Brain pericyte (primary cell): ENCODE measurements around the gene CLEC18A.
"Not testable (repeated sequence)": the region's sequence is repeated elsewhere in the genome, so short reads cannot be mapped to it uniquely, and the experiment has no call there.

Experiments
- DNase-seq: peaks from one replicate; pipeline ENCODE4 v3.0.0-alpha.2; 2012; ENCODE audit warnings: low read depth, low spot score

Gene CLEC18A

GRCh38 chr16:69952116-69952515, 982 bp downstream of the CLEC18A start:
- DNase-seq, result not testable (repeated sequence)

DNA sequence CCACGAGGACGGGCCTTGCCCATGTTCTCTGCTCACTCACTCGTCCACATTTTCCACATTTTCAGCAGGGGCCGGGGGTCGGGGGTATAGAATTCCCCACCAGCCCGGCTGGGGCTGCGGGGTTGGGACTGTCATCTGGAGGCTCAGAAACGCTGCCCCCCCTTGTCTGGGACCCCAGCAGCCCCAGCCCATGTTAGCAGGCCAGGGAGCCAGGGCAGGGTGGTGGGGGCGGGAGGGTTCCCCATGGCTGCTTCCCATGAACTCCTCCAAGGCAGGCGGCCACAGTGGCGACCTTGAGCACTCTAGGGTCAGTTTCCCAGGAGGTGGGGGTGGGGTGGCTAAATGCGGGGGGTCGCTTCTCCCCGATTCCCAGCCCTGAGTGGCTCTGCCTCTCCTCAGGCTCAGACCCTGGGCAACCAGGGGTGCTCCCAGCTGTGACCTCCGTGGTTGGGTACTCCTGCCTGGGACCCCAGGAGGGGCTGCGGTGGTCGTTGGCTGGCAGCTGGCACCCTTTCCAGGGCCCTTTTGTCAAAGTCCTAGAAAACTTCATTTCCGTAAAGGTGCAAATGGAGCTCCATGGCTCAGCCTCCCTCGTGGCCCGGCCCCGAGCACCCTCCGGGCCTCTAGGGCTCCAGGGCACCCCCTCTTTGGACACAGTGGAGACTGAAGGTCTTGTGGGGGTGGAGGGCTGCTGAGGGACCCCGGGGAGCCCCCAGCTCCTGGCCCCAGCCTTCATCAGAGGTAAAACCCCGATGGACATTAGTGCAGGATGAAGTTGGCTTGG, 1.6 kb downstream of the CLEC18A start:
- not testable (repeated sequence) for DNase-seq

- DNase-seq, result not testable (repeated sequence)
Measured at GRCh38 chr16:69954241-69954640, 3.1 kb downstream of the CLEC18A start.

DNA sequence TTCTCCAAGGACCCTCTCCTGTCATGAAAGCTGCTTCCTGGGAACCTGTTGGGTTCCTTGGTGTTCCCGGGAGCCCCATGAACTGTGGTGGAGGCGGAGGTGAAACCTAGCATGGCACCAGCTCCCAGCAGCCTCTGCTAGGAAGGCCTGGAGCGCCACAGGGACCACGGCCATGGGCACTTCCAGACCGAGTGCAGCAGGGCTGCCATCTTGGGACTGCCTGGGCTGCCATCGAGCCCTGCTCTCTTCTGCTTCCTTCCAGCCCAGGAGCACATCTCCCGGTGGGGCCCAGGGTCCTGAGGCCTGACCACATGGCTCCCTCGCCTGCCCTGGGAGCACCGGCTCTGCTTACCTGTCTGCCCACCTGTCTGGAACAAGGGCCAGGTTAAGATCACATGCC, 12.2 kb downstream of the CLEC18A start:
- DNase-seq, result not testable (repeated sequence)

DNA sequence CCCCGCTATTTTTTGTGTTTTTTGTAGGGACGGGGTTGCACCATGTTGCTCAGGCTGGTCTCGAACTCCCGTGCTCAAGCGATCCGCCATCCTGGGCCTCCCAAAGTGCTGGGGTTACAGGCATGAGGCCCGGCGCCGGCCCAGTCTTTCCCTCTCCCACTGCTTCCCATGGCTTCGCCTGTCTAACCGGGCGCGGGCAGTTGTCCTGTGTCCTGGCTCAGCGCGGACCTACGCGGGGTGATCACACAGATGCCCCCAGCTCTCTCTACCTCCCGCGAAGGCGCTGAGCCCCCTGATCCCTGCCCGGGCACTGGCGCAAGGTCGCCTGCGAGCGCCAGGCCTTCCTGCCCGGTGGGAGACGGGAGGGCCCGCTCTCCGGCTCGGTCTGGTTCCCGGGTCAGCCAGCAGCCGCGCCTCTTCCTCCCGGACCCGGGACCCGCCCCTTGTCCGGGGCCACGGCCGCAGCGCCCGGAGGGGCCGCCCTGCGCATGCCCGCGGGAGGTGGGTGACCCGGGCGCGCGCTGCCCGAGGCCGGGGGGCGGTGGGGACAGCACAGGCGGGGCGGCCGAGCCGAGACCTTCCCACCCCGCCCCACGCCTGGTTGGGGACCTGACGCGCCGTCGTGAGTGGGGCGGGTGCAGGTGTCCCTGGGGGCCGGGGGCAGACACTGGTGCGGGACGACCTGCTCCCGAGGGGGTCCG, 14.0 kb downstream of the CLEC18A start:
- DNase-seq, result not testable (repeated sequence)

DNA sequence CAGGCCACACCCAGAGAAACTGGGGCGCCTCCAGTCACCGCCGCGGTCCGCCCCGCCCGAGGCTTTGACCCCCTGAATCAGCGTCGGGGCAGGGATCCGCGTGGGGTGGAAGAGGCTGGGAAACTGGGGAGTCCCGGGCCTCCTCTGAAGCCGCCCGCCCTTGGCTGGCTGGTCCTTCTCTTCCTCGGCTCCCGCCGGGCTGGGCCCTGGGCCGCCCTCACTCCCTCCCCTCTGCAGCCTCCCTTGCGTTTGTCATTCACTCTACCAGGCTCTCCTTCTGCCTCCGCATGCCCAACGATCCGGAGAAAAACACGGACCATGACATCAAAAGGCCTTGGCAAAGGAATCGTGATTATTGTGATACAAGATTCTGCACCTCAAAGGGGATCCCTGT, 14.5 kb downstream of the CLEC18A start:
- not testable (repeated sequence) for DNase-seq

DNA sequence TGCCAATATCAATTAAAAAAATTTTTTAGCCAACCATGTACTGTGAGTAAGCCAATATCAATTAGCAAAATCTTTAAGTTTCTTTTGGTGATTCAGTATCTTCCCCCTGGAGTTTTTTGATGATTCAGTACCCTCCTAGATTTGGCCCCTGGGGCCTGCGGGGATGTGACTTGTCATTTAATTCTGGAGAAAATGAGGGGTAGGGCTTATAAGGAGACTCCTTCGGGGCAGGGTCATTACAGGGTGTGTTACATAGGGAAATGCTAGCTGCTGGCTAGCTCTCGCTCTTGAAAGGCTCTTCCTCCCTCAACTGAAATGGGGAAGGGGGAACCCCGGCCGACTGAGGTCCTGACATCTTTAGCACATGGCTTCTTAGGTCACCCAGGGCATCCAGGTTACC, 16.6 kb downstream of the CLEC18A start:
- DNase-seq, result not testable (repeated sequence)

GRCh38 chr16:69968125-69968524, 17.0 kb downstream of the CLEC18A start:
- DNase-seq, result not testable (repeated sequence)

GRCh38 chr16:69969657-69970056, 18.5 kb downstream of the CLEC18A start:
- DNase-seq, result not testable (repeated sequence)

DNA sequence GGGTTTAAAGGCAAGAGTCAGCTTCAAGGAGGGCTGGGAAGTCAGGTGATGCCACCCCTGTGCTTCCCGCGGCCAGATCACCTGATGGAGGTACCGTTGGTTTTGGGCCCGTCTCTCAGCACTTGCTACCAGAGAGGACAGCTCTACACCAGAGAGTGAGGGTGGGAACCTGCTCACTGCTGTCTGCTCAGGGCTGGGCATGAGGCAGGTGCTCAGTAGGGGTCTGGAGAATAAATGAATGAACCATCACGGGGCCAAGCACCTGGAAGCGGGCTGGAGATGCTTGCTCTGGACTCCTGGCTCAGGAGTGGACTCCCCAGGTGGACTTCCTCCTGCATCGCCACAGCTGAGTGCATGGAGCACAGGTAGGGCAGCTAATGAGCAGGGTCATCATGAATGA, 21.0 kb downstream of the CLEC18A start:
- not testable (repeated sequence) for DNase-seq

GRCh38 chr16:69972935-69973334, 21.8 kb downstream of the CLEC18A start:
- DNase-seq, result not testable (repeated sequence)

DNA sequence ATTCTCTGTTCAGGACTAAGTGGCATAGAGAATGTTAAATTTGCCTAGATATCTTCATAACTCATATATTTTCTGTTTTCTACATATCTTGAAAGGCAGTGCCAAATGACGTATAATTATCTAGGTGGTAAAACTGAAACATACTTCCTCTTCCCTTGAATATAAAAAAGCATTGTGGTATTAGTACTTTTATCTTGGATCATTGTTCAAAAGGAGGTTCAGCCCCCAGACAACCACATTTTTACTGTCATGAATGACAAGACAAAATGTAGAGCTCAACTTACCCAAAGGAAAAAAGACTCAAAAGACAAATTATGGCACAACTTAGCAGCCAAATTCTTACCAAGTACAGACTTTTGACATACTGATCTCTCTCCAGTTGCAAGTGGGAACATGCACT, 34.1 kb downstream of the CLEC18A start:
- DNase-seq, result not testable (repeated sequence)

GRCh38 chr16:69997956-69998355, 46.8 kb downstream of the CLEC18A start:
- DNase-seq, result not testable (repeated sequence)

GRCh38 chr16:69999801-70000200, 48.7 kb downstream of the CLEC18A start:
- DNase-seq, result not testable (repeated sequence)

DNA sequence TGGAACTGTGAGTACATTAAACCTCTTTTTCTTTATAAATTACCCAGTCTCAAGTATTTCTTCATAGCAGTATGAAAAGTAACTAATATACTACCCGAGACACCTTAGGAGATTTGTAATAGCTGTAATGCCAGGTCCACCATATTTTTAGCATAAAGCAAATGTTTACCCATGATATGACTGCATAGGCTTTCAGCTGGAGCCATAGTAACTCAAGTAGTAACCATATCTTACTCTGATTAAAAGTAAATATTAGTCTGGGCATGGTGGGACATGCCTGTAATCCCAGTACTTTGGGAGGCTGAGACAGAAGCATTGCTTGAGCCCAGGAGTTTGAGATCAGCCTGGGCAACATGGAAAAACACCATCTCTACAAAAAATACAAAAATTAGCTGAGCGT, 52.4 kb downstream of the CLEC18A start:
- DNase-seq, result not testable (repeated sequence)

DNA sequence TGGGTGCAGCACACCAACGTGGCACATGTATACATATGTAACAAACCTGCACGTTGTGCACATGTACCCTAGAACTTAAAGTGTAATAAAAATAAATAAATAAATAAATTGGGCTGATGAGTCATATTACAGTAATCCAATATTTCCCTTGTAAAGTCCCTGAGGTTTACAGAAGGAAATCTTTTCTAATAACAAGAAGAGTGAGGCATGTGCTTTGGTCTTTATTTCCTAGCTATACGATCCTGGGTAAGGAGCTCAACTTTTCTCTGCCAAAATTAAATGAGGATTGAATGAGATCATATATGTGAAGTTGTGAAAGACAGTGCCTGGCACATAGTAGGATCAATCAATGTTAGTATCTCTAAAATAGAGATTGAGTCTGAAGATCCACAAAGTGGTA, 57.5 kb downstream of the CLEC18A start:
- DNase-seq, result not testable (repeated sequence)

DNA sequence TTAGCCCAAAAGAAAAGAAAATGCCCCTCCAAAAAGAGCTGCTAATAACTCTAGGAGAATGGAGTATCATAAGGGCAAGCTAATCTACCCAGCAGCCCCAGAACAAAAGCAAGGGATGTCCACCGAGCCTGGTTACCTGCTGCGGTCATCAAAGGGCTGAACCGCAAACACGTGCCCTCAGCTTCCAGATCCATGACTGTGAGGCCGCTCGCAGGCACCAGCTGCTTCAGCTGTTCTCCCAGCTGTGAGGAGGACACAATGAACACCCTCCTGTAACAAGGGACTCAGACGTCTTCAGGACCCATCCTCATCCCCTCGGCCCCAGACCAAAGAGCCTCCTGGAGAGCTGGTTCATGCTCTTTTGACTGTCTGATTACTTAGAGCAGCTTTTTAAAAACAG, 59.5 kb downstream of the CLEC18A start:
- not testable (repeated sequence) for DNase-seq

- not testable (repeated sequence) for DNase-seq
Measured at GRCh38 chr16:70011120-70011519, 60.0 kb downstream of the CLEC18A start.

DNA sequence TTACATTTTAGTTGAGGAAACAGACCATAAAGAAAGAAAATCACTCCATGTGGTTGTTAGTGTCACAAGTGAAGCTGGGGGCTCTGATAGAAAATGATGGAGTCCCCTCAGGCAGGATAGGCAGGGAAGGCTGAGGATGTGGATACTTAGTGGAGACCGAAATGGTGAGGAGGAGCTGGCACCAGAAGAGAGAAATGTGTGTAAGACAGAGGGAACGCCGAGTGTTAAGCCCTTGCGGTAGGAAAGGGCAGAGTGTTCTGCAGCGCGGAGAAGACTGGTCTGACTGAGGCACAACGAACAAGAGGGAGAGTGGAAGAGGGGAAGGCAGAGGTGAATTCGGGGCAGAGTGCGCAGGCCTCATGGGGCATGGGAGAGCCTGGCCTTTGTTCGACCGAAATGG, 61.2 kb downstream of the CLEC18A start:
- DNase-seq, result not testable (repeated sequence)

DNA sequence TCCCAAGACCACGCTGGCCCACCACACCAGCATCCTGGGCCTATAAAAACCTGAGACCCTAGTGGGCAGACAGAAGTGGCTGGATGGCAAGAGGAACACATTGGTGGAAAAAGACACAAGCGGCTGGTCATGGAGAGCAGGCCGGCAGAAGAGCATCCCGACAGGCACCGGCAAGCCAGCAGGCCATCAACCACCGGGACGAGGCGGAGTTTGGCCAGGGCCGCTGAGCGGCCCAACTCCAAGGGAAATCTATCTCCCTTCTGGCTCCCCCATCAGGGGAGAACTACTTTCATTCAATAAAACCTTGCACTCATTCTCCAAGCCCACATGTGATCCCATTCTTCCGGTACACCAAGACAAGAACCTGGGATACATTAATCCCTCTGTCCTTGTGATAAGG, 61.8 kb downstream of the CLEC18A start:
- DNase-seq, result not testable (repeated sequence)
